Sciatic nerve (tissue), 2 donors: ENCODE results near the gene BMPER. TPM values are rescaled to one million over a fixed set of nuclear protein-coding genes. Genes with fewer than 3 reads are reported as not detected.

Source experiments
- ATAC-seq: fragments of 200-7000 bp; cut with Tn5 transposase; one replicate; pipeline ENCODE4 v1.9.1; 2020; ENCODE audit warnings: mild to moderate bottlenecking, moderate library complexity
- DNase-seq: peaks from one replicate; pipeline ENCODE4 v3.0.0-alpha.2; 2020; ENCODE audit warnings: low spot score
- intact Hi-C: fragments of 100-400 bp; cut with DNase I; formaldehyde crosslinking; loops from one replicate; pipeline ENCODE4 v1.14.2; 2022
- total RNA-seq: library from RNA; stranded (reverse); fragmentation: NEBNext Ultra II Directional; extraction: Animal tissue kit (Norgen Biotek cat#: 25700); gene quantifications from one replicate; pipeline ENCODE4 v1.2.1, GENCODE V29; 2021
- donor health status: DM: no; HTN: no; CAD: no.
- donor health status: DM: no; HTN: no; CAD: no.

BMPER gene
- total RNA-seq, 1 donor from 2014 or later = 18.8 TPM

DNA sequence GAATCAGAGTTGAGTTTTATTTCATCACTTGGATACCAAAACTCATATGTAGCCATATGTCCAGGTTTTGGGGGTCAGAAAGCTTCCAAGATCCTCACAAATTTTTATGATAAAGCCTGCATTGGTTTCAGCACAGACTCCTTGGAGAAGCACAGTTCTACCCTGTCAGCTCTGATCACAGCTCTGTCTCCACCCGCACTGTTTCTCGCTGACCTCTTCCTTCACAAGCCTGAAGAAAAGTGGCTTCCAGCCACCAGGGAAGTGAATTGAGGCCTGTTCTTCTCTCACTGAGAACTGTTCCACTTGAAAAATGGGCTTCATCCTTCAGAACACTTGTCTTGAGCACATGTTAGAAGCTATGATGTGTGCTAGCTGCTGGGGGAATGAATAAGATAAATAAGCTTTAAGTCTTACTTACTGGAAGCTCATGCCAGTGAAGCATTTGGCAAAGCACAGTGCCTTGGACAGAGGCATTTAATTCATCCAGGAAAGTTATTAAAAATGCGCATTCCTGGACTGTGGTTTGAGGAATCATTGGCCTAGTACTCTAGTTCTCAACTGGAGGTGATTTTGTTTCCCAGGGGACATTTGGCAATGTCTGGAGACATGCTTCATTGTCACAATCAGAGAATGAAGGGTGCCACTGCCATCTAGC is 133.6 kb downstream of the BMPER start:
- intact Hi-C loops = no loop called here
- no peak for DNase-seq
- no peak for ATAC-seq

DNA sequence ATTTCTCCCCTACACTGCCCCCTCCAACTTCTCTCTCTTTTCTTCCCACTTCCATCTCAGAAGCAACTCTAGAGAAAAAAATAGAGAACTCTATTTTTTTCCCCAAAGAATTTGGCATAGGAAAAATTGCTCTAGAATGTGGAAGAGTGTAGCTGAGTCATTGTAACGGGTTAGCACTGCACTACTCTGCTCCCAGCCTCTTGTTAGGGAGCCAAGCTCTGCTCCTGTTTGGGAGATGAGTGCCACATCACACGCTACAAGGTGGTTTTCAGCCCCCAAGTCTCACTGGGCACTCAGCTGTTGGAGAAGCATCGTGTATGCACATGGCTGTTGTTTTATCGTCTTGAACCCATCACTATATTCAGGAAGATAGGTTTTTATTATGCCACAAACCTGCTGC is 136.4 kb downstream of the BMPER start:
- intact Hi-C loops = no loop called here
- no peak for DNase-seq
- ATAC-seq = no peak

DNA sequence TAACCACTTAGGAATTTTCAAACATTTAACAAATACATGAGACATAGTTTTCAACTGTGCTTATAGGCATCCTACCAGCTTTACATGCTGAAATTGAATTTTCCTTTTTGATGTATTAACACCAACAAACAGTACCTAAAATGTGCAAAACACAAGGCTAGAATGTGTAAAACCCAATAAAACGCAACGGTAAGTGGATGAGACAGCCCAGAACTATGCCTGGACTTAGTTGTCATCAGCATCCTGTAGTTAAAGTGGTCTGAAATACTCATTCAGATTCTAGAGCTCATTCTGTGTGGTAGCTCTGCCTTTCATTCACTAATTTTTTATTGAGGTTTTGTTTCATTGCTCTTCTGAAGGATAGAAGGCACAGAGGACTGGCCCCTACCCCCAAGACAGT is 137.1 kb downstream of the BMPER start:
- intact Hi-C loops = no loop called here
- ATAC-seq = no peak
- DNase-seq = no peak

DNA sequence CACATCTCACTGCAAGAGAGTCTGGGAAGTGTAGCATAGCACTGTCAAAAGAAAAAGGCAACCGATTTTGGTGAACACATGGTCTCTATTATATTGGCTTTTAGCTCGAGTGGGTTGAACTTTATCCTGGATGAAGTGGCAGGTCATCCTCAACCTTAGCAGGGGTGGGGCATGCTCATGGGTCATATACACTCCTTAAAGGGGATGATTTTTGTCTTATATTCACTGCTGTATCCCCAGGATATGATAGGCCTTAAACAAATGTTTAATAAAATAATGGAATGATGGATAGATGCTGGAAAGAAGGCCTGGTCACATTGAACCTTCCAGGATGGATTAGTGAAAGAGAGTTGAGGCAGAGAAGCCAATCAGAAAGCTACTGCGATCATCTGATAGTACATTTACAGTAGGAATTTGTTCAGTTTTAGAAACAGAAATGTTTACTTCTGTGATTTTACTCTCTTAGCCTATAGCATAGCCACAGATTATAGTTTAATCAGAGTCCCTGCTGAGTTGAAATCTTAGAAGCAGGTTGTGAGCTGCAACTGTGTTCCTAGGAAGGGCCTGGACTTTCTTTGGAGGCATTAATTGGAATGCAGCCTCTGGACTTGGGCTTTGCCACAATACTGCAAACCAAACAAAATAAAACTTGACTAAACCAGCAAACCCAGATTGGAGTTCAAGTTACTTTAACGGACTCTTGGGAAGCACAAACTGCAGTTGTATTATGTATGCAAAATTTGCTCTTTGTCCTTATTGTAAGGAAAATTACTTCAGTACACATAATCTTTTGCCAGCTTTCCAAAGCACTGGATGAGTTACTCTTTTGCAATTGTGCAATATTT is 138.3 kb downstream of the BMPER start:
- DNase-seq = no peak
- peak; percentile 59 for ATAC-seq
- intact Hi-C loops = no loop called here

DNA sequence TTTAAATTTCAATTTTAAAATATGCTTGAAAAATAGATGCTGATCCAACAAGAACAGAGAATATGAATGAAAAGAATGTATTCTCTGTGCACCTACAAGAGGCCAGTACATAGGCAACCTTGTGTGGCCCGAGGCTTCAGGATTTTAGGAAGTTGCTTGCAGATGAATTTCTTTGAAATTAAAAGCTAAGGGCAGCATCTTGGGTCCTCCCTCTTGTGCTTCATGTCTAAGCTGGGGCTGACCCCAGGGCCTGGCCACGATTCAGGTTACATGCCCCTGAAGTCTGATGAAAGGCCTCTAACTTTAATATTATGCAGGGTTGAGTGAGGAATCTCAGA is 138.9 kb downstream of the BMPER start:
- ATAC-seq (peak; percentile 78), DNase-seq (no peak)

DNA sequence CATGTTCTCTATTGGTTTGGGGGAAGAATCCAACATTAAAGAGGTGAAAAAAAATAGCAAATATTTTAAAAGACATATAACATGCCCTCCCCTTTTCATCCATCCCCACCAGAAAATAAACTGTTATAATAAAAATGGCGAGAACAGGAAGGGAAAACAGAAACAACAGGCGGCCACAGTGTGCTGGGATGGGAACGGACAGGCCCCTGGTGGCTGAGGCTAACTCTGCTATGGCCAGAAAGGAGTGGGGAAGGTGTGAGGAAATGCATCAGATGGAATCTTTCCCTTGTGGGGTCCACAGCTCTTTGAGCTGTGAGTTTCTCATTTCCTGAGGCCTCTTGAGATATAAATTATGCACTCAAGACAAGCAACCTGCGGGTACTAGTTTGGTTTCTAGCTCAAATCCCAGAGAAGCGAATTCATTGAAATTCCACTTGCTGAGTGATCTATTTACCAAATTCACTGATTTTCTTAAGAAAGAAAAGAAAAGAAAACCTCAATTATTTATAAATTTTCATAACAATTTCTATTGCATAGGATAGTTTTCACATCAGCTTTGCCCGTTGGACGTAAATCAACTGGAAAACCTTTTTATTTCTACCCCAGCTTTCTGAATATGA is 139.5 kb downstream of the BMPER start:
- DNase-seq = no peak
- intact Hi-C loops = no loop called here
- peak; percentile 70 for ATAC-seq

More for the DNA sequence above, 138.9 kb downstream of the BMPER start:
- intact Hi-C loops = no loop called here

DNA sequence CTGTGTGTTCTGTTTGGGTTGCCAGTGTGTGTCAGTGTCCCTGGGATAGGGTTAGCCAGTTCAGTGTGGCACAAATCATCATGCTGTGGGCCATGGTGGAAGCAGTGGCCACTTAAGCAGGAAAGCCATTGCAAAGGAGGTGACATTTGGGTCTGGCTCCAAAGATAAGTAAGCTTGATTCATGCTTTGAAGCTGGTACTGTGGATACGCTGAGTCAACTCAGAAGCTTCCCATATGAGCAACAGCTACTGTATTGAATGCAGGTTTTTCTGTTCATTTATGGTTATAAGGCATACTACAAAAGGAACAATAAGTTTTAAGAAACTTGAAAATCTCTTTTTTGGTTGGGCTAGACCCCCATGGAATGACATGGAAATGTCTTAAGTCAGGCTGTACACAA is 143.1 kb downstream of the BMPER start:
- intact Hi-C loops = no loop called here
- no peak for ATAC-seq
- no peak for DNase-seq

DNA sequence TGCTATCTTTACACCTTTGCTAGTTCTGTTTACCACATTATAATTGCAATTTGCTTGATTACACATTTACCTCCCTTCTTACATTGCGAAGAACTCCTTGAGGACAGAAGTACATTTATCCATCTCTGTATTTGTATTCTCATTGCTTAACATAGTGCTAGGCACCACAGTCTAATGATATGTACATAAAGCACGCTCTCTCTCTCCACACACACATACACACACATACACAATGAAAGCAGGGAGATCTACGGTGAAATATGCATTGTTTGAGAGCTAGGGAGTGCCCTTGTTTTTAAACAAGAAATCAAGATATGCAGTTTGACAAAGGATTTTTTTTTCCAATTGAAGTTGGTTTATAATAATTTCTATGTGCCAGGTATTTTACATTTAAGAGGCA is 148.7 kb downstream of the BMPER start:
- intact Hi-C loops = no loop called here
- ATAC-seq (no peak), DNase-seq (no peak)

DNA sequence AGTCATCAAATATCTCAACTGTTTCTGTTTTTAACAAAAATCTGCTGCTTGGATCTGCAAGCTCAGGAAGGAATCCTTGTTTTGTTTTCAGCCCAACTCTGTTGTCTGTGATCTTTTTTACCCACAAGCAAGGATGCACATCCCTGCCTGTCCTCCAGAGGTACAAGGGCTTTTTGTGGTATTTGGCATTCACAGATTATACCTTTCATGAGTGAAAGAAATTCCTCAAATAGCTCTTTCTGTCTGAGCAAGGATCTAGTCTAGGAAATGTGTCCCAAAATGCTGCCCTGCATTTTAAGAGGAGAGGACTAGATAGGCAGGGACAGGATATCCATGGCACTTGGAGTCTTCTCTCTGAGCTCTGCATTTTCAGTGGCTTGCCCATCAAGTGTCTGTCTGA is 151.8 kb downstream of the BMPER start:
- ATAC-seq = no peak
- intact Hi-C loops = no loop called here

DNA sequence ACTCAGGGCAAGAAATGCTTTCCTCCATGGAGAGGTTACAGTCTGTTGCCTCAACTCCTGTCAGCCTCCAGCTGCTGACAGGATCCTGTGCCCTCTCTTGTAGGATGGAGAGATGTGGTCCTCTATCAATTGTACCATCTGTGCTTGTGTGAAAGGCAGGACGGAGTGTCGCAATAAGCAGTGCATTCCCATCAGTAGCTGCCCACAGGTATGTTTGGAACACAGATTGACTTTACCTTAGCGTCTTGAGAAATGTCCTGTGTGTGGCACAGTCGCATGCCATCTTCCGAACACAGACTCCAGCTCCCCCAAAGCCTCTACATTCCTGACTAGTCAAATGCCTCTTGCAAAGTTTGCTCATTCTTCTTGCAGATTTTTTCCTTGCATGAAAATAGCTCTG is 152.6 kb downstream of the BMPER start:
- DNase-seq = no peak
- ATAC-seq = no peak
- intact Hi-C loops = no loop called here

More for the DNA sequence above, 151.8 kb downstream of the BMPER start:
- no peak for DNase-seq

DNA sequence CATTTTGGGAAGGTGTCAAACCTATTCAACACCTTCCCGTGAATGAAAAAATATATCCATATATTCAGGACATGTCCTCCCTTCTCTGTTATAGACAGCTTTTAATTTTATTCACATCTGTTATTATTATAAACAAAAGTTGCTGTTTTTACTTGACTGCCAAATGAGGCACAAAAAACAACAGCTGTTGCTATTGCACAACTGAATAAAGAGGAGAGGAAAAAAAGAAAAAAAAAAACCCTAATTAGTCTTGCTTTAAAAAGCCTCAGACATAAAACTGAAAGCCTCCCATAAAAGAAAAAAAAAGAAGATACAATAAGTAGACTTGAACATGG is 153.4 kb downstream of the BMPER start:
- intact Hi-C loops = no loop called here
- ATAC-seq (no peak), DNase-seq (no peak)

DNA sequence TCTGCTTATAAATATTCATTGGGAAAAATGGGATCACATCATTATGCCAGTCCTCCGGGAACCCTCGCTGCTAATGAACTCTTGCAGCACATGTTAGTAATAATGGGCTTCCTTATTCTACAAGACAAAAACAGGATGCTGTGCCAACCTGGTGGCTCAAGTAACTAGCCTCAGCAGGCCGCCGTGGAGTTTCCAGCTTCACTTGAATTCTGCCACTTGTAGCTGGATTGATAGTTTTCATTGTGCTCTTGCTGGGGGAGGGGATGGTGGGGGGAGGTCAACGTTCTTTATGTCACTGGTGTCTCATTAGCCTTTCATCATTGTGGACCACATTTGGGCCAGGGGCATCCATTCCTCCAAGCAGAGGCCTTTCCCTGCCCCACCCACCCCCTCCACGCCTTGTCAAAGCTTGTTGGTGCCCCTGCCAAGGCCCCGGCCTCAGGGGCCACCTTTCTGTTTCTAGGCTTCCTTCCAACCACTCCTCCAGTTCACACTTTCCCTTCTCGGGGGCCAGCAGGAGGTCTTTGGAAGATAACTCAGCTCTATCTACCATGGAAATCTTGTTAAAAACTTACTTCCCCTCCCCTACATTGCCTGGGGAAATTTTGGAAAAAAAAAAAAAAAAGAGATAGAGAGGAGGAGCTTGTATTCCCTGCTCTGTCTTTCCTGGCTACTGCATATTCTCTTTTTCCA is 153.9 kb downstream of the BMPER start:
- intact Hi-C loops = no loop called here
- ATAC-seq (peak; percentile 89), DNase-seq (peak; percentile 66)

DNA sequence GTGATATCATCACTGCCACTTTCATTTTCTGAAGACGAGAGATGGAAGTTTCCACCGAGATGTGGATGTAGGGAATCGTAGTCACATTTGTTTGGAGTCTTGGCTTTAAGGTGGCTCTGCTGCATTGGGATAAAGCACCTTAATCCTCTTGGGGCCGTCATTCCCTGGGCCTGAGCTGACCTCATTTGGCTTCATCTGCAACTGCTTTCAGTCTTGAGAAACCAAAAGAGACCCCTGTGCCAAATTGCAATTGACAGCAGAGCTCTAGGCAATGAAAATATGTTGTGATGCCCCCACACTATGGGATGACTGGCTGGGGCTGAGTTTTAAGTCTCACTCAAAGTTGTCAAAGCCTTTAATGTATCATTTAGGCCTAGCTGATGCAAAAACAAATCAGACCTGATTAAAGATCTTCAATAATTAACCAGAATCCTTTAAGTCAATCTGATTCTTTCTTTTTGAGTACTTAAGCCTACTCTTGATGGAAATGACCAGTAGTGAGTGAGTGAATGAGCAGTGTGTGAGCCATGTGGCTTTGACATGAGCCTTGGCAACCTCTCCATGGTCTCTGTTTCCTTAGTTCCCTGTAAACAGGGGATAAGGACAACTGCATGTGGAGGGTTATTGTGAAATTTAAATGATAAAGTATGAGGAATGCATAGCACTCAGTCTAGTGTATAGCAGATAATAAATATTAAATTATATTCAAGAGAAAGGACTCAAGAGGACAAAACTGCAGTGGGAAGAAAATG is 155.0 kb downstream of the BMPER start:
- intact Hi-C loops = no loop called here
- ATAC-seq (no peak), DNase-seq (no peak)

DNA sequence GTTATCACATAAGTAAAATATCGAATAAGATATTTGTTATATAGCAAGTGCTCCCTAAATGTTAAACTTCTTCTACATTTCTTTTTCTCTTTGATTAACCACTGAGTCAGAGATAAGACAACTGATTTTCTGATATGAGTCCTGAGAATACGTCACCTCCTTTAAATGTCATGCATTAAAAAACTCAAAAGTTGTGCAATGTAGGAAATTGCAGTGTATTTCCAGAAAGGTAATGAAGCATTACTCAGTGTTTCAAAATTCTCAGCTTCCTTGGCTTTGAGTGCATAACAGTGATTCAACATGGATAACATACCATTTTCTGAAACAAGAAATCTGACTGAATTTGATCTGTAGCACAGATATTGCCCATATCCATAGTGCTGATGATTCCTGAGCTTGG is 155.8 kb downstream of the BMPER start:
- ATAC-seq (no peak), DNase-seq (no peak)
- intact Hi-C loops = no loop called here

DNA sequence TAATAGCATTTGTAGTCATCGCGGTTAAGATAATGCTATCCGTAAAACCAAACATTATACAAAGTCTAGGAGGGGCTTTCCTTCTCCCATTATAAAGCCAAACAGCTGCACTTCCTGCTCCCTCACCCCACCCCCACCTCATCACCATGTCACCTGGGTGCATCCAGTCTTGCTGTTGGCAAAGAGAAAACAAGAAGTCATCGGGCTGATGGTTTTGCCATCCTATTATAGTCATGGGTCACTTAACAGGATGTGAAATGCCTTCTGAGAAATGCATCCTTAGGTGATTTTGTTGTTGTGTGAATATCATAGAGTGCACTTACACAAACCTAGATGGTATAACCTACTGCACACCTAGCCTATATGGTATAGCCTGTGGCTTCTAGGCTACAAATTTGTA is 157.0 kb downstream of the BMPER start:
- no peak for DNase-seq
- no peak for ATAC-seq
- intact Hi-C loops = no loop called here

DNA sequence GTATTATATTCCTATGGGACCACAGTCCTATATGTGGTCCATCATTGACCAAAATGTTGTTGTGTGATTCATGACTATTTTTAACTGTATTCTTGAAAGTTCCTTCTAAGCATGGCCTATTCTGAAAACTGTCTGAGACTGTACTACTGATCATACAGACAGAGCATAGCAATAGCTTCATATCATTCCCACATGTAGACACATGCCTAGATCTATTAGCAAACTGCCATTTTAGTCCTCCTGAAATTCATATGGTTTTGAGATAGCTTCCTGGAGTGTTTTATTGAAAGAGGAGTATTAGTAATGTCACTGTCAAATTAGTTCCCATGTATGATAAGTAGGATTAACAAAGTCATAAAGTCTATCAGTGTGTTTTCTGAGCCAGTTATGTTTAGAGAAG is 157.5 kb downstream of the BMPER start:
- DNase-seq (no peak), ATAC-seq (no peak)
- intact Hi-C loops = no loop called here

DNA sequence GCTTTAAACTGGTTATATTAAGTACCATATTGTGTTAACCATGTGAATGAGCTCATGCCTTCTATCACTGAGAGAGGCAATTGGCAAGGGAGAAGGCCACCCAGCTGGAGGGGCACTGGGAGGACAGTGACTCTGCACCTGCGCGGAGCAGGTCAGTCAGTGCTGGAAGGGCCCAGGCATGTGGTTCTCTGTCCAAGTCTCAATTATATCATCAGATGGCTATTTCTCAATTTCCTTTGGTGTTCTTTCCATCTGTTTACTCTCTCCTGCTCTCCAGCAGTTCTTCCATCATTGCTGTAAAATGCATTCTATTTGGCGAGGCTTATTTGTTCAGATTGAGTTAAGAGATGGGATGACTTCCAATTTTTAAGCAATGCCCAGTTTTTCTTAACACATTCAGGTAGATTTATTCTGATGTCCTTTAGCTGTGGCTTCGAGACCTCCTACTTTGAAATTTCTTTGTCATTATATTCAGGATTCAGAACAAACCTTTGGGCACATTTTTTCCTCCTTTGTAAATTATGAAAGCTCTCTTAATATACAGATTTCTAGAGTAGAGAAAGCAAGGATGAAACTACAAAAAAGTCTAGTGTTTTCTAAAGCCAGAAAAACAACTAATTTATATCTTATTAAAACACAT is 159.3 kb downstream of the BMPER start:
- DNase-seq = peak; percentile 67
- ATAC-seq = peak; percentile 79
- intact Hi-C loops = no loop called here

DNA sequence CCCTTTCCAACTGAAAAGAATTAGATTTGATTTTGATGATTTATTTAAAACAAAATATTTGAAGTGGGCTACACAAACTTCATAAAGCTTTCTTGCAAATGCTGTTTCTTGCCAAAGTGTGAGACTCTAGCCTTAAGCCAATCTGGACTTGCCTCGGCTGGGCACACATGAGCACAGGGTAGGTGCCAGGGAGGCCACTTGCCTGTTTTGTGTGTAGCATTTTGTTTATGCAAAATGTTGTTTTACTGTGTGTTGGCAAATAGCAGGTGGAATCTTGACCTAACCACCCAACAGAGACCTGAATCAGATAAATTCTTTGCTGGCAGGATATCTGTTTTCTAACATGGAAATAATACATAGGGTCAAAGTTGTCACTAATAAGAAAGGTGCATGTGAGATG is 161.1 kb downstream of the BMPER start:
- DNase-seq = no peak
- ATAC-seq = no peak
- intact Hi-C loops = no loop called here
